ENCODE measurements around the gene SPNS1.
"Not testable (repeated sequence)": the region's sequence is repeated elsewhere in the genome, so short reads cannot be mapped to it uniquely, and the experiment has no call there.

SPNS1 gene

GRCh38 chr16:28958836-28959235 is 15.7 kb upstream of the SPNS1 start:
- TF ChIP-seq CTCF (IDR thresholded peaks at IDR 0.05; ENCODE audit: low read depth, low read length): no peak
- no peak overlapping the region for H3K4me3 ChIP-seq (ENCODE audit: low read depth, low read length)

- no peak for TF ChIP-seq CTCF (IDR thresholded peaks at IDR 0.05; ENCODE audit: low read depth, low read length)
- H3K4me3 ChIP-seq (ENCODE audit: low read depth, low read length): no peak overlapping the region
Observed at GRCh38 chr16:28964072-28964471, 10.5 kb upstream of the SPNS1 start.

GRCh38 chr16:28964496-28964895 is 10.1 kb upstream of the SPNS1 start:
- no peak for TF ChIP-seq CTCF (IDR thresholded peaks at IDR 0.05; ENCODE audit: low read depth, low read length)
- H3K4me3 ChIP-seq (ENCODE audit: low read depth, low read length): no peak overlapping the region

GRCh38 chr16:28967156-28967555 is 7.4 kb upstream of the SPNS1 start:
- no peak for TF ChIP-seq CTCF (IDR thresholded peaks at IDR 0.05; ENCODE audit: low read depth, low read length)
- H3K4me3 ChIP-seq (ENCODE audit: low read depth, low read length): no peak overlapping the region

GRCh38 chr16:28969696-28970095 is 4.9 kb upstream of the SPNS1 start:
- H3K4me3 ChIP-seq (ENCODE audit: low read depth, low read length): not testable (repeated sequence)

- peak overlapping the region; percentile 94 for H3K4me3 ChIP-seq (ENCODE audit: low read depth, low read length)
- TF ChIP-seq CTCF (IDR thresholded peaks at IDR 0.05; ENCODE audit: low read depth, low read length): peak; percentile 84
Observed at GRCh38 chr16:28974007-28974436, 556 bp upstream of the SPNS1 start.

GRCh38 chr16:28975158-28975599 is 601 bp downstream of the SPNS1 start:
- H3K4me3 ChIP-seq (ENCODE audit: low read depth, low read length): peak overlapping the region; percentile 94
- no peak for TF ChIP-seq CTCF (IDR thresholded peaks at IDR 0.05; ENCODE audit: low read depth, low read length)
